SK-N-SH treated with all-trans-retinoic acid at 6 μM for 48 hours (cell line): ENCODE data around the gene IGSF8.

ENCODE experiments used
- ATAC-seq: fragments of 200-7000 bp; cut with Tn5 transposase; 3 replicates; pipeline ENCODE4 v1.9.1; 2020; ENCODE audit warnings: mild to moderate bottlenecking, moderate library complexity
- ARNTL ChIP-seq: fragments of 450-650 bp; formaldehyde crosslinking; IDR thresholded peaks from 2 replicates; pipeline ENCODE4 v1.5.0; 2020; ENCODE audit warnings: low read depth, mild to moderate bottlenecking, moderate library complexity, borderline replicate concordance
- BACH2 ChIP-seq: fragments of 250-450 bp; sonication (Bioruptor Pico); IDR thresholded peaks from 2 replicates; pipeline ENCODE4 v1.9.0; 2021; ENCODE audit warnings: mild to moderate bottlenecking, borderline replicate concordance
- CSDC2 ChIP-seq: fragments of 250-450 bp; sonication (Bioruptor Pico); IDR thresholded peaks from 2 replicates; pipeline ENCODE4 v1.5.0; 2020; ENCODE audit warnings: mild to moderate bottlenecking, moderate library complexity
- ESRRG ChIP-seq: fragments of 250-450 bp; sonication (Bioruptor Pico); IDR thresholded peaks from 2 replicates; pipeline ENCODE4 v1.6.1; 2021; ENCODE audit warnings: mild to moderate bottlenecking
- GLIS3 ChIP-seq: fragments of 250-450 bp; sonication (Bioruptor Pico); IDR thresholded peaks from 2 replicates; pipeline ENCODE4 v1.5.0; 2020; ENCODE audit warnings: mild to moderate bottlenecking, moderate library complexity
- ISL1 ChIP-seq: fragments of 250-450 bp; sonication (Bioruptor Pico); IDR thresholded peaks from 2 replicates; pipeline ENCODE4 v2.1.2; 2022; ENCODE audit warnings: mild to moderate bottlenecking, moderate library complexity
- OSR1 ChIP-seq: fragments of 250-450 bp; sonication (Bioruptor Pico); IDR thresholded peaks from 2 replicates; pipeline ENCODE4 v1.8.0; 2022; ENCODE audit warnings: moderate library complexity, mild to moderate bottlenecking, inconsistent platforms
- RARB ChIP-seq: fragments of 250-450 bp; sonication (Bioruptor Pico); IDR thresholded peaks from 2 replicates; pipeline ENCODE4 v1.8.0; 2021; ENCODE audit warnings: mild to moderate bottlenecking, moderate library complexity
- SNAI2 ChIP-seq: fragments of 250-450 bp; sonication (Bioruptor Pico); IDR thresholded peaks from 2 replicates; pipeline ENCODE4 v1.5.0; 2020; ENCODE audit warnings: mild to moderate bottlenecking, moderate library complexity
- TCF4 ChIP-seq: fragments of 250-450 bp; sonication (Bioruptor Pico); IDR thresholded peaks from 2 replicates; pipeline ENCODE4 v1.8.0; 2021; ENCODE audit warnings: mild to moderate bottlenecking, moderate library complexity, borderline replicate concordance
- TOX ChIP-seq: fragments of 250-450 bp; sonication (Bioruptor Pico); IDR thresholded peaks from 2 replicates; pipeline ENCODE4 v1.8.0; 2021; ENCODE audit warnings: mild to moderate bottlenecking, moderate library complexity, borderline replicate concordance
- ZFP3 ChIP-seq: fragments of 250-450 bp; sonication (Bioruptor Pico); IDR thresholded peaks from 2 replicates; pipeline ENCODE4 v1.5.0; 2020; ENCODE audit warnings: mild to moderate bottlenecking, moderate library complexity
- ZFP30 ChIP-seq: fragments of 450-650 bp; formaldehyde crosslinking; IDR thresholded peaks from 2 replicates; pipeline ENCODE4 v1.5.0; 2022; ENCODE audit warnings: mild to moderate bottlenecking, moderate library complexity
- ZNF565 ChIP-seq: fragments of 450-650 bp; formaldehyde crosslinking; conservative IDR thresholded peaks from 2 replicates; pipeline ENCODE4 v1.5.0; 2020; ENCODE audit warnings: low read depth, mild to moderate bottlenecking, moderate library complexity
- ZNF70 ChIP-seq: fragments of 450-650 bp; formaldehyde crosslinking; IDR thresholded peaks from 2 replicates; pipeline ENCODE4 v1.5.0; 2020; ENCODE audit warnings: mild to moderate bottlenecking, moderate library complexity
- ZNF8 ChIP-seq: fragments of 450-650 bp; formaldehyde crosslinking; IDR thresholded peaks from 2 replicates; pipeline ENCODE4 v1.5.0; 2020; ENCODE audit warnings: mild to moderate bottlenecking, moderate library complexity
- TF ChIP-seq, protein P1 (sequence below): fragments of 250-450 bp; sonication (Bioruptor Pico); IDR thresholded peaks from 2 replicates; pipeline ENCODE4 v1.5.1; 2020; ENCODE audit warnings: low read depth, mild to moderate bottlenecking, moderate library complexity
- TF ChIP-seq, protein P2 (sequence below): fragments of 250-450 bp; sonication (Bioruptor Pico); IDR thresholded peaks from 2 replicates; pipeline ENCODE4 v1.5.1; 2021; ENCODE audit warnings: mild to moderate bottlenecking, moderate library complexity
- TF ChIP-seq, protein P3 (sequence below): fragments of 250-450 bp; sonication (Bioruptor Pico); IDR thresholded peaks from 2 replicates; pipeline ENCODE4 v1.8.0; 2021; ENCODE audit warnings: low read depth, mild to moderate bottlenecking, moderate library complexity, borderline replicate concordance
- TF ChIP-seq, protein P4 (sequence below): fragments of 250-450 bp; sonication (Bioruptor Pico); IDR thresholded peaks from 2 replicates; pipeline ENCODE4 v1.5.0; 2020; ENCODE audit warnings: mild to moderate bottlenecking, moderate library complexity
- TF ChIP-seq, protein P5 (sequence below): fragments of 250-450 bp; sonication (Bioruptor Pico); IDR thresholded peaks from 2 replicates; pipeline ENCODE4 v1.8.0; 2020; ENCODE audit warnings: mild to moderate bottlenecking, moderate library complexity, borderline replicate concordance

The IGSF8 gene

DNA sequence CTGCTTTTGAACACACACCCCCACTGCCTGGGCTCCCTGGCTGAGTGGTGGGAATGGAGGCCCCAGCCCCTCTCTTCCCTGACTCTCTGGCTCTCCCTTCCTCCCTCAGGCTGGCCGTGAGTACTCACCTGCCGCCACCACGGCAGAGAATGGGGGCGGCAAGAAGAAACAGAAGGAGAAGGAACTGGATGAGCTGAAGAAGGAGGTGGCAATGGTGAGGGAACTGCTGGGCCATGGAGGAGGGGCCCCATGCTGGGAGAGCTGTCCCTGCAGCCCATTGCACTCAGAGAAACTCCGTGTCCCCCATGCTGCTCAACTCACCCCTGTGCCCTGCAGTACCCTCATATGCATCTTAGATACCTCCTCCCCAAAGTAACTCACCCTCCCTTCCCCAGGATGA, 22.4 kb upstream of the IGSF8 start:
- ATAC-seq = no peak
- TF ChIP-seq BACH2 (no peak), OSR1 (CRISPR knock-in tag) (no peak), GLIS3 (CRISPR knock-in tag) (no peak), RARB (CRISPR knock-in tag) (no peak), ZNF8 (CRISPR knock-in tag) (no peak), ARNTL (CRISPR knock-in tag) (no peak), ZNF70 (CRISPR knock-in tag) (no peak), ESRRG (CRISPR knock-in tag) (no peak)
- TF ChIP-seq, protein P1, sequence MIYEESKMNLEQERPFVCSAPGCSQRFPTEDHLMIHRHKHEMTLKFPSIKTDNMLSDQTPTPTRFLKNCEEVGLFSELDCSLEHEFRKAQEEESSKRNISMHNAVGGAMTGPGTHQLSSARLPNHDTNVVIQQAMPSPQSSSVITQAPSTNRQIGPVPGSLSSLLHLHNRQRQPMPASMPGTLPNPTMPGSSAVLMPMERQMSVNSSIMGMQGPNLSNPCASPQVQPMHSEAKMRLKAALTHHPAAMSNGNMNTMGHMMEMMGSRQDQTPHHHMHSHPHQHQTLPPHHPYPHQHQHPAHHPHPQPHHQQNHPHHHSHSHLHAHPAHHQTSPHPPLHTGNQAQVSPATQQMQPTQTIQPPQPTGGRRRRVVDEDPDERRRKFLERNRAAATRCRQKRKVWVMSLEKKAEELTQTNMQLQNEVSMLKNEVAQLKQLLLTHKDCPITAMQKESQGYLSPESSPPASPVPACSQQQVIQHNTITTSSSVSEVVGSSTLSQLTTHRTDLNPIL (CRISPR knock-in tag) = no peak
- TF ChIP-seq, protein P2, sequence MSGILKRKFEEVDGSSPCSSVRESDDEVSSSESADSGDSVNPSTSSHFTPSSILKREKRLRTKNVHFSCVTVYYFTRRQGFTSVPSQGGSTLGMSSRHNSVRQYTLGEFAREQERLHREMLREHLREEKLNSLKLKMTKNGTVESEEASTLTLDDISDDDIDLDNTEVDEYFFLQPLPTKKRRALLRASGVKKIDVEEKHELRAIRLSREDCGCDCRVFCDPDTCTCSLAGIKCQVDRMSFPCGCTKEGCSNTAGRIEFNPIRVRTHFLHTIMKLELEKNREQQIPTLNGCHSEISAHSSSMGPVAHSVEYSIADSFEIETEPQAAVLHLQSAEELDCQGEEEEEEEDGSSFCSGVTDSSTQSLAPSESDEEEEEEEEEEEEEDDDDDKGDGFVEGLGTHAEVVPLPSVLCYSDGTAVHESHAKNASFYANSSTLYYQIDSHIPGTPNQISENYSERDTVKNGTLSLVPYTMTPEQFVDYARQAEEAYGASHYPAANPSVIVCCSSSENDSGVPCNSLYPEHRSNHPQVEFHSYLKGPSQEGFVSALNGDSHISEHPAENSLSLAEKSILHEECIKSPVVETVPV (CRISPR knock-in tag) = no peak

DNA sequence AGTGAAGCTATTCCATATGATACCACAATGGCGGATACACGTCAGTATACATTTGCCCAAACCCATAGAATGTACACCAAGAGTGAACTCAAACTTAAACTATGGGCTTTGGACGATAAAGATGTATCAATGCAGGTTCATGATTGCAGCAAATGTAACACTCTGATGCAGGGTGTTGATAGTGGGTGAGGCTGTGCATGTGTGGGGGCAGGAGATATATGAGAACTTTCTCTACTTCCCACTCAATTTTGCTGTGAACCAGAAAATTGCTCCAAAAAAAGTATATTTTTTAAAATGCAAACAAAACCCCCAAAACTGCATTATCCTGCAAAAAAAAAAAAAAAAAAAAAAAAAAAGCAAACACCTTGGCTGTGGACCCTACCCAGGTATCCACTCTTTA, 20.5 kb upstream of the IGSF8 start:
- TF ChIP-seq, protein P1 (CRISPR knock-in tag) = no peak
- TF ChIP-seq TOX (no peak), ISL1 (CRISPR knock-in tag) (no peak), ZNF565 (CRISPR knock-in tag) (no peak), ZNF8 (CRISPR knock-in tag) (no peak), ZFP30 (CRISPR knock-in tag) (no peak), ARNTL (CRISPR knock-in tag) (no peak), ZNF70 (CRISPR knock-in tag) (no peak), CSDC2 (CRISPR knock-in tag) (no peak), BACH2 (no peak), OSR1 (CRISPR knock-in tag) (no peak), TCF4 (CRISPR knock-in tag) (no peak), ZFP3 (CRISPR knock-in tag) (no peak), ESRRG (CRISPR knock-in tag) (no peak)
- TF ChIP-seq, protein P3, sequence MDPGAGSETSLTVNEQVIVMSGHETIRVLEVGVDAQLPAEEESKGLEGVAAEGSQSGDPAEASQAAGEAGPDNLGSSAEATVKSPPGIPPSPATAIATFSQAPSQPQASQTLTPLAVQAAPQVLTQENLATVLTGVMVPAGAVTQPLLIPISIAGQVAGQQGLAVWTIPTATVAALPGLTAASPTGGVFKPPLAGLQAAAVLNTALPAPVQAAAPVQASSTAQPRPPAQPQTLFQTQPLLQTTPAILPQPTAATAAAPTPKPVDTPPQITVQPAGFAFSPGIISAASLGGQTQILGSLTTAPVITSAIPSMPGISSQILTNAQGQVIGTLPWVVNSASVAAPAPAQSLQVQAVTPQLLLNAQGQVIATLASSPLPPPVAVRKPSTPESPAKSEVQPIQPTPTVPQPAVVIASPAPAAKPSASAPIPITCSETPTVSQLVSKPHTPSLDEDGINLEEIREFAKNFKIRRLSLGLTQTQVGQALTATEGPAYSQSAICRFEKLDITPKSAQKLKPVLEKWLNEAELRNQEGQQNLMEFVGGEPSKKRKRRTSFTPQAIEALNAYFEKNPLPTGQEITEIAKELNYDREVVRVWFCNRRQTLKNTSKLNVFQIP (CRISPR knock-in tag) = no peak
- TF ChIP-seq, protein P2 (CRISPR knock-in tag) = no peak
- TF ChIP-seq, protein P4, sequence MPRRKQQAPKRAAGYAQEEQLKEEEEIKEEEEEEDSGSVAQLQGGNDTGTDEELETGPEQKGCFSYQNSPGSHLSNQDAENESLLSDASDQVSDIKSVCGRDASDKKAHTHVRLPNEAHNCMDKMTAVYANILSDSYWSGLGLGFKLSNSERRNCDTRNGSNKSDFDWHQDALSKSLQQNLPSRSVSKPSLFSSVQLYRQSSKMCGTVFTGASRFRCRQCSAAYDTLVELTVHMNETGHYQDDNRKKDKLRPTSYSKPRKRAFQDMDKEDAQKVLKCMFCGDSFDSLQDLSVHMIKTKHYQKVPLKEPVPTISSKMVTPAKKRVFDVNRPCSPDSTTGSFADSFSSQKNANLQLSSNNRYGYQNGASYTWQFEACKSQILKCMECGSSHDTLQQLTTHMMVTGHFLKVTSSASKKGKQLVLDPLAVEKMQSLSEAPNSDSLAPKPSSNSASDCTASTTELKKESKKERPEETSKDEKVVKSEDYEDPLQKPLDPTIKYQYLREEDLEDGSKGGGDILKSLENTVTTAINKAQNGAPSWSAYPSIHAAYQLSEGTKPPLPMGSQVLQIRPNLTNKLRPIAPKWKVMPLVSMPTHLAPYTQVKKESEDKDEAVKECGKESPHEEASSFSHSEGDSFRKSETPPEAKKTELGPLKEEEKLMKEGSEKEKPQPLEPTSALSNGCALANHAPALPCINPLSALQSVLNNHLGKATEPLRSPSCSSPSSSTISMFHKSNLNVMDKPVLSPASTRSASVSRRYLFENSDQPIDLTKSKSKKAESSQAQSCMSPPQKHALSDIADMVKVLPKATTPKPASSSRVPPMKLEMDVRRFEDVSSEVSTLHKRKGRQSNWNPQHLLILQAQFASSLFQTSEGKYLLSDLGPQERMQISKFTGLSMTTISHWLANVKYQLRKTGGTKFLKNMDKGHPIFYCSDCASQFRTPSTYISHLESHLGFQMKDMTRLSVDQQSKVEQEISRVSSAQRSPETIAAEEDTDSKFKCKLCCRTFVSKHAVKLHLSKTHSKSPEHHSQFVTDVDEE = no peak
- no peak for ATAC-seq

DNA sequence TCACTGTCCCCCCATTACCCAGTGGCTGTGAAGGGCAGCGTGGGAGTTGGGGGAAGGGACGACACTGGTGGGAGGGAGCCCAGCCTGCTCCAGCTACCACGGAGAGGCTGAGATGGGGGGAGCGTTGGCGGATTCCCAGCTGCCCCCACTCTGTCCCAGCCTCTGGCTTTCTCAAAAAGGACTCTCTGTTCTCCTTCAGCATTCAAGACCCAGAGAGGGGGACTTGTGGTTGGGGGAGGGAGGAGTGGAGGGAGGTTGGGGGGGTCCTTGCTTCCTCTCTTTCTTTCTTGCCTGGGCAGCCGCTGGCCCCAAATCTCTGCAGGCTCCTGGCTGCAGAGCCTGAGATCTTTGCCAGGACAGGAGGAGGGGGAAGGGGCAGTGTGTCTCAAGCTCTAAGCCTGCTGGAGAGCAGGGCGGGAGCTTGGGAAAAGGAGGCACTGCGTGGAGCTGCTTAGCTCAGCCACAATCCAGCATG, 19.3 kb upstream of the IGSF8 start:
- TF ChIP-seq SNAI2 (CRISPR knock-in tag) (no peak), TCF4 (CRISPR knock-in tag) (no peak), ZNF8 (CRISPR knock-in tag) (no peak)
- TF ChIP-seq, protein P2 (CRISPR knock-in tag) = no peak
- TF ChIP-seq, protein P5, sequence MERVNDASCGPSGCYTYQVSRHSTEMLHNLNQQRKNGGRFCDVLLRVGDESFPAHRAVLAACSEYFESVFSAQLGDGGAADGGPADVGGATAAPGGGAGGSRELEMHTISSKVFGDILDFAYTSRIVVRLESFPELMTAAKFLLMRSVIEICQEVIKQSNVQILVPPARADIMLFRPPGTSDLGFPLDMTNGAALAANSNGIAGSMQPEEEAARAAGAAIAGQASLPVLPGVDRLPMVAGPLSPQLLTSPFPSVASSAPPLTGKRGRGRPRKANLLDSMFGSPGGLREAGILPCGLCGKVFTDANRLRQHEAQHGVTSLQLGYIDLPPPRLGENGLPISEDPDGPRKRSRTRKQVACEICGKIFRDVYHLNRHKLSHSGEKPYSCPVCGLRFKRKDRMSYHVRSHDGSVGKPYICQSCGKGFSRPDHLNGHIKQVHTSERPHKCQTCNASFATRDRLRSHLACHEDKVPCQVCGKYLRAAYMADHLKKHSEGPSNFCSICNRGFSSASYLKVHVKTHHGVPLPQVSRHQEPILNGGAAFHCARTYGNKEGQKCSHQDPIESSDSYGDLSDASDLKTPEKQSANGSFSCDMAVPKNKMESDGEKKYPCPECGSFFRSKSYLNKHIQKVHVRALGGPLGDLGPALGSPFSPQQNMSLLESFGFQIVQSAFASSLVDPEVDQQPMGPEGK (CRISPR knock-in tag) = no peak
- TF ChIP-seq, protein P3 (CRISPR knock-in tag) = no peak
- ATAC-seq = peak; percentile 42
